Testis (tissue), 3 donors: ENCODE data around the gene PPP6R3. TPM values are rescaled to one million over a fixed set of nuclear protein-coding genes. Genes with fewer than 3 reads are reported as not detected.

Experiments
- DNase-seq: peaks from one replicate; pipeline ENCODE4 v3.0.0-alpha.2; 2019
- H3K27ac ChIP-seq, 2 donors: fragments of 200-600 bp; sonication (generic); one replicate each; pipeline ENCODE4 v1.5.1; 2019
- H3K27me3 ChIP-seq: fragments of 200-600 bp; sonication (generic); one replicate; pipeline ENCODE4 v1.5.1; 2019
- H3K36me3 ChIP-seq: fragments of 200-600 bp; sonication (generic); one replicate; pipeline ENCODE4 v1.5.1; 2017; ENCODE audit warnings: low read depth; ENCODE audit errors: missing control alignments
- H3K4me1 ChIP-seq: fragments of 200-600 bp; sonication (generic); one replicate; pipeline ENCODE4 v1.5.1; 2019
- H3K4me3 ChIP-seq, 2 donors: fragments of 200-600 bp; sonication (generic); one replicate each; pipeline ENCODE4 v1.5.1; 2017 to 2019
- H3K9me3 ChIP-seq: fragments of 200-600 bp; sonication (generic); one replicate; pipeline ENCODE4 v1.5.1; 2017
- POLR2A ChIP-seq: fragments of 450-650 bp; IDR thresholded peaks from one replicate; pipeline ENCODE4 v1.6.1; 2017; ENCODE audit warnings: antibody characterized with exemption, mild to moderate bottlenecking, moderate library complexity
- WGBS, 2 donors: methylation state at CpG; one replicate each; pipeline ENCODE4 v1.1.5; 2018; 5-methylcytosine and 5-hydroxymethylcytosine counted together
- intact Hi-C: fragments of 100-400 bp; cut with DNase I; formaldehyde crosslinking; loops from one replicate; pipeline ENCODE4 v1.15.1; 2023; ENCODE audit warnings: low total_unique reads
- polyA plus RNA-seq: library from polyadenylated mRNA; stranded (reverse); fragments of 350-450 nt; fragmentation: Illumina TruSeq; extraction: RNeasy Lipid Tissue Mini Kit (QIAGEN cat#74804); gene quantifications from one replicate; pipeline ENCODE4 v1.2.3, GENCODE V29; 2014; ENCODE audit warnings: low read depth, low replicate concordance; ENCODE audit not compliant: insufficient read depth
- total RNA-seq, 2 donors: library from RNA; depleted of rRNA; stranded (reverse); fragments of >200 nt; gene quantifications; one replicate each; pipeline ENCODE4 v1.2.3, GENCODE V29; 2016
- TF ChIP-seq, protein P1 (sequence below), 3 experiments: fragments of 450-650 bp in 2 of 3; fragments of 200-600 bp in 1 of 3; sonication (generic) in 1 of 3; IDR thresholded peaks; one replicate each; pipeline ENCODE4 v1.5.1; 2016 to 2019; ENCODE audit warnings: antibody characterized with exemption in 3 of 3, mild to moderate bottlenecking in 2 of 3, moderate library complexity in 1 of 3

The PPP6R3 gene
- total and polyA plus RNA-seq, 3 donors from 2014 or later, result 88.5 to 190 (median 188) TPM

DNA sequence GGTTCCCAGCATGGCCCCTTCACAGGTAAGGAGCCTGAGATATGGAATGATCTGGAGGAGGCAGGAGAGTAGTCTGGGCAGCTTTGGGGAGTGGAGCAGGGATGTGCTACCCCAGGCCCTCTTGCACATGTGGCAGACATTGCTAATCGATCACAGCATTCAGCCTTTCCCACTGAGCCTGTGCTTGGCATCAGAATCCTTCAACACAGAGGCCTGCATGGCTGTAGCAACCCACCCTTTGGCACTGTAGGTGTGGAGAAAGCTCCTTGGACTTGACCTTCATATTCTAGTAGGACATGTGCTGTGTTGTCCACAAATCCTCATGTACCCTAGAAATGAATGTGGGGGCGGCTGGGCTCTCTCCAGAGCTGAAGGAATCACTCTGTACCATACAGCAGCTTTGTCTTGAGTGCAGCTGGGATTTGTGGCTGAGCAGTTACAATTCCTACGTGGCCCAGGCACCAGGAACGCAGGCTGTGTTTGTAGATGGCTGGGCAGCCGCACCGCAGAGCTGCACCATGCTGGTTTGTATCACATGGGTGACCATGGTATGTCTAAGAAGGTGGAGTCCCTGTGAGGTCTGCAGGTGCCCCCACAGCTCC, 21.8 kb upstream of the PPP6R3 start:
- no peak for TF ChIP-seq POLR2A
- TF ChIP-seq, protein P1, sequence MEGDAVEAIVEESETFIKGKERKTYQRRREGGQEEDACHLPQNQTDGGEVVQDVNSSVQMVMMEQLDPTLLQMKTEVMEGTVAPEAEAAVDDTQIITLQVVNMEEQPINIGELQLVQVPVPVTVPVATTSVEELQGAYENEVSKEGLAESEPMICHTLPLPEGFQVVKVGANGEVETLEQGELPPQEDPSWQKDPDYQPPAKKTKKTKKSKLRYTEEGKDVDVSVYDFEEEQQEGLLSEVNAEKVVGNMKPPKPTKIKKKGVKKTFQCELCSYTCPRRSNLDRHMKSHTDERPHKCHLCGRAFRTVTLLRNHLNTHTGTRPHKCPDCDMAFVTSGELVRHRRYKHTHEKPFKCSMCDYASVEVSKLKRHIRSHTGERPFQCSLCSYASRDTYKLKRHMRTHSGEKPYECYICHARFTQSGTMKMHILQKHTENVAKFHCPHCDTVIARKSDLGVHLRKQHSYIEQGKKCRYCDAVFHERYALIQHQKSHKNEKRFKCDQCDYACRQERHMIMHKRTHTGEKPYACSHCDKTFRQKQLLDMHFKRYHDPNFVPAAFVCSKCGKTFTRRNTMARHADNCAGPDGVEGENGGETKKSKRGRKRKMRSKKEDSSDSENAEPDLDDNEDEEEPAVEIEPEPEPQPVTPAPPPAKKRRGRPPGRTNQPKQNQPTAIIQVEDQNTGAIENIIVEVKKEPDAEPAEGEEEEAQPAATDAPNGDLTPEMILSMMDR (IDR thresholded peaks at IDR 0.05), result no peak
- no peak overlapping the region for H3K27ac ChIP-seq
- H3K36me3 ChIP-seq, result no peaks in the 10 kb centered on the region
- no peaks in the 10 kb centered on the region for H3K27me3 ChIP-seq
- no peak for DNase-seq
- 75% methylated on average over 6 of the region's 6 CpGs; no CpG with 5 or more reads in 1 of the 2 donors for WGBS, 2 donors
- H3K9me3 ChIP-seq, result no peaks in the 10 kb centered on the region
- no peaks in the 10 kb centered on the region for H3K4me1 ChIP-seq
- intact Hi-C loops, result no loop called here
- no peak overlapping the region for H3K4me3 ChIP-seq

DNA sequence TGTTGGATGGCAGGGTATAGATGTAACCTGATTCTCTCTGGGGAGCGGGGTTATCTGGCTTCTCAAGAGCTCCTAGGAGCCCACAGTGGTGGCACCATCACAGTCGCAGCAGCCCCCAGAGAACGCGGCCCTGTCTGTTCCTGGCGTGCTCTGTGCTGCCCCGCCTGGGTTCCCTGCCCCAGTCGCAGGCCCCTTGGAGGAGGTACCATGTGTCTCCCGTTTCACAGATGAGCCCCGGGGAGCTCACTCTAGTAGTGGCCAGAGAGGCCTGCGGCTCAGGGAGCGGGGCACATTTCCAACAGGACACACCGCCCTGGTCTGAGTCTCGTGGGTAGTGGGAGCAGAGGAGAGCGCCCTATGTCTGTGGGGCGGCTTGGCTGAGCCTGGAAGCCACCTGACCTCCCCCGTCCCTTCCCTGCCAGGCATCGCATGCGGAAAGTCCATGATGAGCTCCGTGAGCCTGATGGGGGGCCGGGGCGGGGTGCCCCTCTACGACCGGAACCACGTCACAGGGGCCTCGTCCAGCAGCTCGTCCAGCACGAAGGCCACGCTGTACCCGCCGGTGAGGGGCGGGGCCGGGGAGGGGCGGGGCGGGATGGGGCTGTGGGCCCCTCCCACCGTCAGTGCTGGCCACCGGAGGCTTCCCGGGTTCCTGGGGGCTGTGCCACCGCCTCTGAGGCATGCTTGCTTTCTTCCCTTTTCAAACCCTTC, 21.0 kb upstream of the PPP6R3 start:
- WGBS, 2 donors, result 66 to 79% methylated on average over 24 to 38 of the region's 38 CpGs
- TF ChIP-seq, protein P1 (IDR thresholded peaks at IDR 0.05), result no peak
- no peak for TF ChIP-seq POLR2A
- no peak overlapping the region for H3K27ac ChIP-seq
- H3K9me3 ChIP-seq, result no peaks in the 10 kb centered on the region
- no peak overlapping the region for H3K4me3 ChIP-seq
- DNase-seq, result peak; percentile 46
- no peaks in the 10 kb centered on the region for H3K36me3 ChIP-seq
- intact Hi-C loops, result no loop called here
- H3K4me1 ChIP-seq, result no peaks in the 10 kb centered on the region
- no peaks in the 10 kb centered on the region for H3K27me3 ChIP-seq

DNA sequence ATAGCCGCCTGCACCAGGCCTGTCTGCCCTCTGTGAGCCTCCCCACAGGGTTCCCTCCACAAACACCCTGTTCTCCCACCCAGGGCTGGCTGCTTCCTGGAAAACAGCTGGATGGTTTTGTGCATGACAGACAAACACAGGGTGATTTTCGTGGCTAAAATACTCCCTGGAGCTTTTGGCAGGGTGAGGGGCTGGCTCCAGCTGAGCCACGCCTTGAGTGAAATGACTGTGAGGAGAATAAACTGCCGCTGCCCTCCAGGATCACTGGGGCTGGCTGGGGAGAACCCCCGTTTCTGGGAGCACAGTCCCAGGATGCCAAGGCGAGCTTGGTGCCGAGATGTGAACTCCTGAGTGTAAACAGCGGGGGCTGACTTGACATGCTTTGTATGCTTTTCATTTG, 20.3 kb upstream of the PPP6R3 start:
- no peak overlapping the region for H3K27ac ChIP-seq

DNA sequence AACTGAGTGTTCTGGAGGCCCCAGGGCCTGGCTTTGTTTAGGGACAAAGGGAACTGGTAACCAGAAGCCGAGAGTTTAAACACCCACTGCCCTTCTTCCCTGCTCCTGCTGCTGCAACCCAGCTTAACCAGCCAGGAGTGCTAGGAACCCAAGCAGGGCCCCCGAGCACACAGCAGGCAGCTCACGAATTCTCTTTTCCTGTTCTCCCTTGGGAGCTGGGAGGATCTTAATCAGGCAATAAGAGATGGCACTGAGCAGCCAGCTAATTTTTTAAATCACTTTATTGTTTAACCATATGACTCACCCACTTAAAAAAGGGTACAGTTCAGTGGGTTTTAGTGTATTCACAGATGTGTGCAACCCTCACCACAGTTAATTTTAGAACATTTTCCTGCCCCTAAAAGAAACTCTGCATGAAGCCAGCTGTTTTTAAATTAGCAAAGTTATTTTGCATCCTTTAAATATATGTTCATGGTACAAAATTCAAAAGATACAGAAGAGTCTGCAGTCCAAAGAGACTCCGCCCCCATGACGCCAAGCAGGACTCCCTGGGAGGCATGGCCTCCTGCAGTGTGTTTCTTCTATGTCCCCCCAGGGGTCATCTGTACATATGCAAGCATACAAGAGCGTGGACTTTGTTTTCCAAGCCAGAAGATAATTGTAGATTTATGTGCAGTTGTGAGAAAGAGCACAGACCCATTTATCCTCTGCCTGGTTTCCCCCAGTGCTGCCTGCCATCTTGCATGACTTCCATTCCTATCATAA, 18.9 kb upstream of the PPP6R3 start:
- no peaks in the 10 kb centered on the region for H3K36me3 ChIP-seq
- no peak for DNase-seq
- H3K9me3 ChIP-seq, result no peaks in the 10 kb centered on the region
- no peaks in the 10 kb centered on the region for H3K4me1 ChIP-seq
- H3K4me3 ChIP-seq, result no peak overlapping the region
- no peaks in the 10 kb centered on the region for H3K27me3 ChIP-seq
- TF ChIP-seq, protein P1 (IDR thresholded peaks at IDR 0.05), result no peak
- no peak for TF ChIP-seq POLR2A
- intact Hi-C loops, result no loop called here
- H3K27ac ChIP-seq, result no peak overlapping the region
- WGBS, 2 donors, result 73 to 79% methylated on average over 5 to 6 of the region's 6 CpGs

More for the DNA sequence above, 20.3 kb upstream of the PPP6R3 start:
- 87 to 90% methylated on average over 8 of the region's 8 CpGs for WGBS, 2 donors
- no peak for DNase-seq
- H3K4me1 ChIP-seq, result no peaks in the 10 kb centered on the region
- no peak overlapping the region for H3K4me3 ChIP-seq
- H3K27me3 ChIP-seq, result no peaks in the 10 kb centered on the region
- TF ChIP-seq POLR2A, result no peak
- TF ChIP-seq, protein P1 (IDR thresholded peaks at IDR 0.05), result no peak
- intact Hi-C loops, result no loop called here
- no peaks in the 10 kb centered on the region for H3K9me3 ChIP-seq
- H3K36me3 ChIP-seq, result no peaks in the 10 kb centered on the region
